Epithelial cell of prostate (primary cell): Measurements from ENCODE around the gene HOMER2.
A peak's percentile ranks its signal among the peaks of the same experiment; 100 is the strongest.
"Not testable (repeated sequence)": the region's sequence is repeated elsewhere in the genome, so short reads cannot be mapped to it uniquely, and the experiment has no call there.

Experiments
- DNase-seq: peaks from one replicate; pipeline ENCODE4 v3.0.0-alpha.2; 2011; ENCODE audit warnings: low read depth, low spot score
- H3K27ac ChIP-seq: fragments of 450-650 bp; 2 replicates; pipeline ENCODE4 v1.5.1; 2017; ENCODE audit warnings: mild to moderate bottlenecking

Gene HOMER2

GRCh38 chr15:82968066-82968465 lies 15.5 kb upstream of the HOMER2 start:
- no peak overlapping the region for H3K27ac ChIP-seq
- no peak for DNase-seq

GRCh38 chr15:82966671-82967071 lies 14.2 kb upstream of the HOMER2 start:
- no peak overlapping the region for H3K27ac ChIP-seq
- no peak for DNase-seq

GRCh38 chr15:82964890-82965289 lies 12.4 kb upstream of the HOMER2 start:
- DNase-seq = no peak
- H3K27ac ChIP-seq = no peak overlapping the region

- DNase-seq = no peak
- peak overlapping the region; percentile 10 for H3K27ac ChIP-seq
Observed at GRCh38 chr15:82963471-82964341, 11.2 kb upstream of the HOMER2 start.

- no peak for DNase-seq
- H3K27ac ChIP-seq = no peak overlapping the region
Observed at GRCh38 chr15:82960766-82961165, 8.2 kb upstream of the HOMER2 start.

GRCh38 chr15:82959423-82959822 lies 6.9 kb upstream of the HOMER2 start:
- DNase-seq = no peak
- no peak overlapping the region for H3K27ac ChIP-seq

- no peak for DNase-seq
- H3K27ac ChIP-seq = no peak overlapping the region
Observed at GRCh38 chr15:82958638-82959037, 6.1 kb upstream of the HOMER2 start.

- no peak for DNase-seq
- peak overlapping the region; percentile 58 for H3K27ac ChIP-seq
Observed at GRCh38 chr15:82951472-82952157, 905 bp downstream of the HOMER2 start.

GRCh38 chr15:82950746-82951370 lies 1.7 kb downstream of the HOMER2 start:
- DNase-seq = no peak
- H3K27ac ChIP-seq = no peak overlapping the region

GRCh38 chr15:82950295-82950694 lies 2.2 kb downstream of the HOMER2 start:
- H3K27ac ChIP-seq = no peak overlapping the region
- DNase-seq = no peak

GRCh38 chr15:82946155-82946701 lies 6.3 kb downstream of the HOMER2 start:
- DNase-seq = no peak
- H3K27ac ChIP-seq = no peak overlapping the region

- no peak overlapping the region for H3K27ac ChIP-seq
- no peak for DNase-seq
Observed at GRCh38 chr15:82945326-82945725, 7.2 kb downstream of the HOMER2 start.

GRCh38 chr15:82944821-82945220 lies 7.7 kb downstream of the HOMER2 start:
- no peak for DNase-seq
- no peak overlapping the region for H3K27ac ChIP-seq

GRCh38 chr15:82944056-82944455 lies 8.5 kb downstream of the HOMER2 start:
- no peak overlapping the region for H3K27ac ChIP-seq
- no peak for DNase-seq

GRCh38 chr15:82943176-82943575 lies 9.3 kb downstream of the HOMER2 start:
- peak overlapping the region; percentile 74 for H3K27ac ChIP-seq
- DNase-seq = no peak

GRCh38 chr15:82942691-82943090 lies 9.8 kb downstream of the HOMER2 start:
- DNase-seq = peak; percentile 98

GRCh38 chr15:82939678-82940077 lies 12.8 kb downstream of the HOMER2 start:
- DNase-seq, H3K27ac ChIP-seq: not testable (repeated sequence)

More at GRCh38 chr15:82942691-82943090, 9.8 kb downstream of the HOMER2 start:
- peak overlapping the region; percentile 74 for H3K27ac ChIP-seq

GRCh38 chr15:82937712-82938058 lies 14.8 kb downstream of the HOMER2 start:
- H3K27ac ChIP-seq = peak overlapping the region; percentile 52
- DNase-seq = no peak

- peak; percentile 92 for DNase-seq
Observed at GRCh38 chr15:82936966-82937711, 15.4 kb downstream of the HOMER2 start.

GRCh38 chr15:82935382-82935781 lies 17.1 kb downstream of the HOMER2 start:
- H3K27ac ChIP-seq = no peak overlapping the region
- DNase-seq = no peak

More at GRCh38 chr15:82936966-82937711, 15.4 kb downstream of the HOMER2 start:
- H3K27ac ChIP-seq = peak overlapping the region; percentile 52
